Activated CD4-positive, alpha-beta T cell treated with anti-CD3 and anti-CD28 coated beads, Interleukin-10, Interleukin-2, amounts not matched to agents 100 ng/mL and 50 ng/mL, durations not matched to agents 16 hours and 8 hours (primary cell): Measurements from ENCODE around the gene CDC20.
A peak's percentile ranks its signal among the peaks of the same experiment; 100 is the strongest.
"Not testable (repeated sequence)": the region's sequence is repeated elsewhere in the genome, so short reads cannot be mapped to it uniquely, and the experiment has no call there.

Source experiments
- DNase-seq: peaks from one replicate; pipeline ENCODE4 v3.0.0-alpha.2; 2020

Gene CDC20

DNA sequence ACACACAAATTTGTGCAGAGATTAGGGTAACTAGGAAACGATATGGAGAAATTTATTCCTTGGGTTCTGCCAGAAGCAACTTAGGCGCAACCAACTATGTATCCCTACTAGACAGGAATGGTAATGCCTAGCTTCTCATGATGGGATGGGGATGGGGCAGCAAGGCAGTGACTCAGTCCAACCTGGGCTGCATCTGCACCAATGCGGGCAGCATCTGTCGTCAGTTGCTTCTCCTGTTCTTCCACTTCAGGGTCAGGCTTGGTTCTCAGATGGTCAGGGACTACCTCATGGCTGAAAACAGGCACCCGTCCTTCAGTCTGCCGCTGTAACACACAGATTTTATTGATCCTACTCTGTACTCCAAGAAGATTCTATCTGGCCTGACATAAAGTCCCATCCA, 27.9 kb downstream of the CDC20 start:
- DNase-seq = no peak

DNA sequence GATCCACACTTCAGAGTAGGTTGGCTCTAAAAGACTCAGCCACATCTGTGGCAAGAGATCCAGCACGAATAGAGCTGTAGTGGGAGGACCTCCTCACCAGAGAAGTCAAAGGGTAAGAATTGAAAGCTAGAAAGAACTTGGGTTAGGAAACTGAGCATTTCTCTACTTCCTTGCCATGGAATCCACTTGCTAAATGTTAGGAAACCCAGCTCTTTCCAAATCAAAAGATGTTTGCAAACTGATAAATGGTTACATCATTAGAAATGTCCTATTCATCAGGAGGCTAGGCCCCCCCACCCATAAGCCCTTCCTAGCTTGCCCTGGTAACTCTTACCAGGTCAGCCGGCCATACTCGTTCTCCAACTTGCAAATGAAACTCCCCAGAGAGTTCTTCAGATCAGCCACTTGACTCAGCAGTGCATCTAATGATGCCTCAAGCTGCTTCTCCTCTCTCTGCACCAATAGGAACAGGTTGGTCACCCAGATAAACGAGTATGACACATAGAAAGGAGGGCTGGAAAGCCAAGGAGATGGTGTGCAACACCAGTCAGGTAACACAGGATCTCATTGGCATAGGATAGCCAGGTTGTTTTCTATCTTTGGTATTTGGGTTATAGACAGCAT, 29.3 kb downstream of the CDC20 start:
- no peak for DNase-seq

GRCh38 chr1:43388613-43389012, 29.8 kb downstream of the CDC20 start:
- no peak for DNase-seq

- peak; percentile 97 for DNase-seq
These were observed 30.8 kb downstream of the CDC20 start, which contains the start of the genes MED8 and SZT2 for GRCh38 chr1:43389326-43390313. Gene MED8, minus strand, starts transcription at chr1:43389800. Its CDS starts 36 bp downstream, at chr1:43389764. Gene SZT2, plus strand, starts transcription at chr1:43389899. Its CDS starts 70 bp downstream, at chr1:43389969.

DNA sequence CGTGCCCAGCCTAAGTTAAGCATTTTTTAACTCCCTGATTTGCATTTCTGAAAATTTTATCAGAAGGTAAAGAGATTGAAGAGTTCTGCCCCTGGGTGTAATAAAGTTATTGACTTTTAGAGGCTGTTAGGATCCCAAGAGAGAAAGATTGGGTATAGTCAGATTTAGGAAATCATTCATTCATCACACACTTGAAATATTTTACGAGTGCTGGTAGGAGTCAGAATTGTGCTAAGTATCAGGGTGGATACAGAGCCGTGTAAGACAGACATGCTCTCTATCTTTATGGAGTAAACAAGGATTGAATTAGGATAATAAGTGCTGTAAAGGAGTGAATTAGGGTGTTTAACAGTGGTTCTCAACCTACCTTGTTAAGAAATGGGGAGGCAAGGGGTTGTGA, 33.9 kb downstream of the CDC20 start:
- DNase-seq = no peak

DNA sequence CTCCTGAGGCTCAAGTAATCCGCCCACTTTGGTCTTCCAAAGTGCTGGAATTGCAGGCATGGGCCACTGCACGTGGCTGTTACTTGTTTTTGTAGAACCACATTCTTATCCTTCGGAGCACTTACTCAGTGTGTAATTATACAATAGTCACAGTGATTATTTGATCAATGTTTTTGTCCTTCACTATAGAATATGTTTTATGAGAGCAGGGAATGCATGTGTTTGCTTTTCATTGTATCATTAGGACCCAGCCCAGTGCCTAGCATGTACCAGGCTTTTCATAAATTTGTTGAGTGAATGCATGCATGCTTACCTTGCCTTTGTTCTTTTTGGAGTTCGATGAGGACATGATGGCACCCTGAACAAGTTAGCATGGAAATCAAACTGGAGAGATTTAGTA, 36.7 kb downstream of the CDC20 start:
- DNase-seq = no peak

DNA sequence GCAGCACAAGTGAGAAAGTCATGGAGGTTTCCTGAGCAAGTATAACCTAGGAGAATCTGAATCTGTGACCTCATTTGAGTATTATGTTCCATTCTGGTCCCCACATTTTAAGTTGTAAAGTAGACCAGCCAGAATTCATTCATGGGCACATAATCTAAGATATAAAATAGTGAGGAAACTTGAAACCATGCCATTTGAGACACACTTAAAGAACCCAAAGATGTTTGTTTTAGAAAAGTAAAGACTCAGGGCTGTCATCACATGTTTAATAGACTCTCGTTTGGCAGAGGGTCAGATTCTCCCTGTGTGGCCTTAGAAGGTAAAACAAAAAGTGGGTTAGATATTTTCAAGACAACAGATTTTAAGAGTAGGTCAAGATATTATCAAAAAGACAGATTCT, 37.3 kb downstream of the CDC20 start:
- DNase-seq = no peak

- DNase-seq = no peak
These were observed 39.4 kb downstream of the CDC20 start for GRCh38 chr1:43398227-43398626.

- not testable (repeated sequence) for DNase-seq
These were observed 41.7 kb downstream of the CDC20 start for GRCh38 chr1:43400441-43400840.

DNA sequence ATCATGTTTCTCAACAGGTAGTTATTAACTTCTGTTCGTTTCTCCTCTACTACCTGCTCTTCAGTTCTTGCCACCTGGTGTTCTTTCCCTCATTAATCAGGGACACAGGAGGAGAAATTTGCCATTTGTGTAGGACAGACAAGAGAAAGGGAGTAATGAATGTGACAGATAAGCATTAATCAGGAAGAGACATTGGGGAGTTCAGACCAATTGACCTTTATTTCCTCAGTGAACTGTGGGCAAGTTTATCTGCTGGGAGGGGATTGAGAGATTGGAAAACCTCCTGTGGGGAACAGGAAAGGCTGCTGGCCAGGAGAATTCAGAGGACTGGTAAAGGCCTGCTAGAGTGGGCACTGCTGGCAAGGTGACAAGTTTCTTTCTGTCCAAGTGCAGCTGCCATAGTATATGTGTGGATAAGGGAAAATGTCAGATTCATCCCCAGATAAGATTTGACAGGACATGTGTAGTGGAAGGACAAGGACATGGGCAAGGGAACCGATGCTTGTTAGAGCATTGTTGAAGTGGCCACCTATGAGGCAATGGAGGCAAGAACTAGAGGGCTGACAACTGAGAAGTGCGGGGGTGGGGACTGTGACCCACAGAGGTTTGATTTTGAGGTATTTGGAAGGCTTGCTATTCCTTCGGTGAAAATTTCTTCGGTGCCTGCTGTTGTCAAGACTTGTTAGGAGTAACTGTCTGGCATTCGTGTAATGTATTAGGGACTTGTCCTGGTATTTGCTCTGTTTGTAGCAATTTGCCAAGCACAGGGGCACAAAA, 43.5 kb downstream of the CDC20 start:
- DNase-seq = no peak

DNA sequence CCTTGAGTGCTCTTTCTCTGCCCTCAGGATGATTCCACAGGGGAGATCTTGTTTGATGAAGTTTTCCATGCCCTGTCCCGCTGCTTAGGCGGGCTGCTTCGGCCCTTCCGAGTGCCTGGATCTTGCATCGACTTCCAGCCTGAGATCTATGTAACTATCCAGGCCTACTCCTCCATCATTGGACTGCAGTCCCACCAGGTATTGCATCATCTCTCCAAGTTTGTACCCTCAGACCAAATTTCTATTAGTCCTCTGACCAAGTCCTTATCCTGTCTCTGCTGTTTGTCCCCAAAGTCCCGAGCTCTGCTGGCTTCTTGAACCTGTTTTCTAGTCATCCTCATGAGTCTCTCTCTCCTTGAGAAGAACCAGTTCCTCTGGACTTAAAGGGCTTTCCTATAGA, 45.6 kb downstream of the CDC20 start:
- DNase-seq = no peak

GRCh38 chr1:43405219-43405875, 46.6 kb downstream of the CDC20 start:
- no peak for DNase-seq

DNA sequence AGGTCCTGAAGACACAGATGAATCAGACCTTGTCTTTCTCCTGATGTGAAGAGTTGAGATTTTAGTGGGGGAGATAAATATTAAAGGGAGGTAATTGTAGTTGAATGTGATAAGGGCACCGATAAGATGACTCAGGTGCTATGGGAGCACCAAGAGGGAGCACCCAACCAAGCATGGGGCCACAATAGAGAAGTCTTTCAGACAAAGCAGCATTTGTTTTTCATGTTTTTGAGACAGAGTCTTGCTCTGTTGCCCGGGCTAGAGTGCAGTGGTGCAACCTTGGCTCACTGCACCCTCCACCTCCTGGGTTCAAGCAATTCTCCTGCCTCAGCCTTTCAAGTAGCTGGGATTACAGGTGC, 47.1 kb downstream of the CDC20 start:
- DNase-seq = no peak

DNA sequence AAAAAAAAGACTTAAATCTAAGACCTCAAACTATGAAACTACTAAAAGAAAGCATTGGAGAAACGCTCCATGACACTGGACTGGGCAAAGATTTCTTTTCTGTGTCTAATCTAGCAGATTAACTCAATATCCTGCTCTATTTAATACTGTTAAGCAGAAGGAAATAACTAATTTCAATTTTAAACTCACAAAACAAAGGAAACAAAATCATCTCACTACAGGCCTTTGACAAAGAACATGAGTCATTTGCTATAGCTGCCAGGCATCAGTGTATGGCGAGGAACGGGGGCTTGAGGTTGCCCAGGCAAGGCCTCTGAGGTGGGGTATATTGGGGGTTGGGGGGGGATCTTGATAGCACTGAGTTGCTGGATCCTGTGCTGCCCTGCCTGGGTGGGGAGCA, 51.8 kb downstream of the CDC20 start:
- DNase-seq = no peak
